ENCODE measurements around the gene HHAT. TPM values are rescaled to one million over a fixed set of nuclear protein-coding genes. Genes with fewer than 3 reads are reported as not detected.

The HHAT gene
- total and polyA plus RNA-seq, 2 donors (not counting 3 experiments of a cell fraction or from before 2014, with no cell fraction given): 2.4 to 4.3 TPM

- dilution Hi-C loops (cut with MboI; ENCODE audit: extremely low pct_ligation_motif_present, low sequenced_read_pairs) (loop anchor here (25.0 kb wide), 1 partner anchor 530 kb away; the partner anchor contains the start of gene UTP25), intact Hi-C loops (cut with micrococcal nuclease) (no loop called here)
- Histone ChIP-seq H3K9me3 (replicated peaks; ENCODE audit: control insufficient read depth, insufficient read depth, low read length) (no peaks in the 10 kb centered on the region), H3K9ac (replicated peaks; ENCODE audit: extremely low read depth, insufficient read depth, low read length) (no peak overlapping the region), H3K79me2 (ENCODE audit: control insufficient read depth, insufficient read depth, low read length) (no peaks in the 10 kb centered on the region), H3K4me2 (ENCODE audit: insufficient read depth, low read length) (no peak overlapping the region), H3K4me1 (ENCODE audit: control insufficient read depth, extremely low read depth, insufficient read depth, low read length) (no peaks in the 10 kb centered on the region), H2AFZ (ENCODE audit: low read depth, low read length) (no peak overlapping the region), H3K27me3 (ENCODE audit: control insufficient read depth in 2 of 2, insufficient read depth in 2 of 2, low read length in 2 of 2) (no peaks in the 10 kb centered on the region), H3K36me3 (ENCODE audit: control insufficient read depth in 2 of 2, extremely low read depth in 1 of 2, insufficient read depth in 2 of 2, low read length in 2 of 2) (no peaks in the 10 kb centered on the region), H3K9me1 (replicated peaks; ENCODE audit: control insufficient read depth, extremely low read depth, insufficient read depth, low read length) (no peaks in the 10 kb centered on the region), H4K20me1 (replicated peaks; ENCODE audit: control insufficient read depth, extremely low read depth, insufficient read depth, low read length) (no peaks in the 10 kb centered on the region), H3K27ac (ENCODE audit: insufficient read depth, low read depth, low read length) (no peak overlapping the region), H3K4me3 (replicated peaks in 1 of 3; ENCODE audit: insufficient read depth in 1 of 3, low read depth in 1 of 3, low read length in 3 of 3) (no peak overlapping the region)
- BruUV-seq (replicated peaks): no TSS peak
- TF ChIP-seq POLR2AphosphoS5 (IDR thresholded peaks at IDR 0.05; ENCODE audit: insufficient read depth, low read depth, low read length): no peak
- no peak for TF ChIP-seq JUN (IDR thresholded peaks at IDR 0.05; ENCODE audit: borderline replicate concordance, insufficient read depth, insufficient read length, low read depth)
- TF ChIP-seq GATA2 (IDR thresholded peaks at IDR 0.05; ENCODE audit: insufficient read depth, insufficient read length, low read depth, low read length): no peak
- no peak for TF ChIP-seq MYC (IDR thresholded peaks at IDR 0.05; ENCODE audit: low read depth, low read length)
- no peak for TF ChIP-seq POLR2A (IDR thresholded peaks at IDR 0.05; ENCODE audit: low read depth, low read length)
- TF ChIP-seq EZH2 (IDR thresholded peaks at IDR 0.05; ENCODE audit: borderline replicate concordance, low read depth, low read length, severe bottlenecking): no peak
- no peak for TF ChIP-seq CTCF (IDR thresholded peaks at IDR 0.05; ENCODE audit: extremely low read depth in 1 of 2, insufficient read depth in 1 of 2, low read depth in 1 of 2, low read length in 2 of 2)
- no peak for TF ChIP-seq MAX (IDR thresholded peaks at IDR 0.05; ENCODE audit: insufficient read depth, insufficient read length)
- no peak for TF ChIP-seq FOS (IDR thresholded peaks at IDR 0.05; ENCODE audit: borderline replicate concordance, insufficient read depth, low read length)
- POLR2A ChIA-PET: no interaction called here
- CTCF ChIA-PET: no interaction called here
- DNase-seq (ENCODE audit: low read depth, low spot score) (no peak), FAIRE-seq (no peak)
These were observed 38.9 kb downstream of the HHAT start for GRCh38 chr1:210367566-210367965.
